H9 (cell line): Measurements from ENCODE around the gene POLA1. TPM values are rescaled to one million over a fixed set of nuclear protein-coding genes. Genes with fewer than 3 reads are reported as not detected.

Source experiments
- DNase-seq: peaks from one replicate; pipeline ENCODE4 v3.0.0-alpha.2; 2017
- H2AFZ ChIP-seq: one replicate; pipeline ENCODE4 v1.6.1; 2013; ENCODE audit warnings: mild to moderate bottlenecking, low read length, control low read depth, moderate library complexity
- H2AK5ac ChIP-seq: 2 replicates; pipeline ENCODE4 v1.6.1; 2013; ENCODE audit warnings: low read length, control low read depth, mixed read lengths; ENCODE audit not compliant: insufficient read length
- H2BK120ac ChIP-seq: one replicate; pipeline ENCODE4 v1.6.1; 2013; ENCODE audit warnings: low read depth, mild to moderate bottlenecking, low read length, control low read depth, inconsistent platforms; ENCODE audit not compliant: poor library complexity, severe bottlenecking
- H2BK12ac ChIP-seq: 2 replicates; pipeline ENCODE4 v1.6.1; 2013; ENCODE audit warnings: low read length, control low read depth, mixed read lengths, low read depth; ENCODE audit not compliant: insufficient read length
- H2BK15ac ChIP-seq: 2 replicates; pipeline ENCODE4 v1.6.1; 2013; ENCODE audit warnings: low read depth, low read length, control low read depth
- H2BK20ac ChIP-seq: one replicate; pipeline ENCODE4 v1.6.1; 2013; ENCODE audit warnings: low read depth, mild to moderate bottlenecking, low read length, control low read depth, inconsistent platforms; ENCODE audit not compliant: poor library complexity, severe bottlenecking
- H2BK5ac ChIP-seq: 2 replicates; pipeline ENCODE4 v1.6.1; 2013; ENCODE audit warnings: low read length, control low read depth, mixed read lengths; ENCODE audit not compliant: insufficient read length
- H3K14ac ChIP-seq: 2 replicates; pipeline ENCODE4 v1.6.1; 2013; ENCODE audit warnings: low read length, control low read depth; ENCODE audit not compliant: insufficient read depth
- H3K18ac ChIP-seq: 2 replicates; pipeline ENCODE4 v1.6.1; 2013; ENCODE audit warnings: low read depth, mild to moderate bottlenecking, mixed read lengths, low read length, control low read depth; ENCODE audit not compliant: insufficient read length
- H3K23ac ChIP-seq: 2 replicates; pipeline ENCODE4 v1.6.1; 2013; ENCODE audit warnings: low read length, control low read depth, mixed read lengths, low read depth; ENCODE audit not compliant: insufficient read length
- H3K23me2 ChIP-seq: 2 replicates; pipeline ENCODE4 v1.6.1; 2013; ENCODE audit warnings: low read depth, mild to moderate bottlenecking, mixed read lengths, low read length, control low read depth; ENCODE audit not compliant: insufficient read length, poor library complexity, severe bottlenecking
- H3K27ac ChIP-seq: 2 replicates; pipeline ENCODE4 v1.5.1; 2013; ENCODE audit warnings: low read length, control low read depth, mixed read lengths, low read depth; ENCODE audit not compliant: insufficient read length
- H3K27me3 ChIP-seq: 2 replicates; pipeline ENCODE4 v1.6.1; 2013; ENCODE audit warnings: low read length, control low read depth, inconsistent platforms; ENCODE audit not compliant: insufficient read depth
- H3K4ac ChIP-seq: 2 replicates; pipeline ENCODE4 v1.6.1; 2013; ENCODE audit warnings: low read depth, mild to moderate bottlenecking, control low read depth, inconsistent platforms, low read length, moderate library complexity
- H3K4me1 ChIP-seq: 2 replicates; pipeline ENCODE4 v1.6.1; 2013; ENCODE audit warnings: low read length, control low read depth, inconsistent platforms; ENCODE audit not compliant: insufficient read depth
- H3K4me2 ChIP-seq: 2 replicates; pipeline ENCODE4 v1.6.1; 2013; ENCODE audit warnings: low read length, control low read depth, mixed read lengths; ENCODE audit not compliant: insufficient read length, insufficient read depth
- H3K56ac ChIP-seq: 2 replicates; pipeline ENCODE4 v1.6.1; 2013; ENCODE audit warnings: low read depth, mild to moderate bottlenecking, mixed read lengths, low read length, control low read depth; ENCODE audit not compliant: insufficient read length
- H3K79me1 ChIP-seq: 2 replicates; pipeline ENCODE4 v1.6.1; 2013; ENCODE audit warnings: low read depth, mild to moderate bottlenecking, moderate library complexity, low read length, control low read depth, inconsistent platforms; ENCODE audit not compliant: insufficient read depth, poor library complexity, severe bottlenecking
- H3K79me2 ChIP-seq: 2 replicates; pipeline ENCODE4 v1.6.1; 2013; ENCODE audit warnings: low read length, control low read depth, inconsistent platforms; ENCODE audit not compliant: insufficient read depth
- H3K9ac ChIP-seq: 2 replicates; pipeline ENCODE4 v1.6.1; 2013; ENCODE audit warnings: low read length, control low read depth, mixed read lengths; ENCODE audit not compliant: insufficient read length; ENCODE audit errors: extremely low read depth
- H3K9me3 ChIP-seq: one replicate; pipeline ENCODE4 v1.6.1; 2013; ENCODE audit warnings: low read depth, low read length, inconsistent platforms; ENCODE audit not compliant: control insufficient read depth
- H3T11ph ChIP-seq: one replicate; pipeline ENCODE4 v1.6.1; 2013; ENCODE audit warnings: mild to moderate bottlenecking, low read length, control low read depth, inconsistent platforms
- H4K20me1 ChIP-seq: one replicate; pipeline ENCODE4 v1.6.1; 2013; ENCODE audit not compliant: control insufficient read depth, insufficient read length, insufficient read depth
- H4K5ac ChIP-seq: 2 replicates; pipeline ENCODE4 v1.6.1; 2013; ENCODE audit warnings: low read depth, mild to moderate bottlenecking, mixed read lengths, low read length, control low read depth; ENCODE audit not compliant: insufficient read length
- H4K8ac ChIP-seq: replicated peaks from 2 replicates; pipeline ENCODE4 v1.6.1; 2013; ENCODE audit warnings: low read length, control low read depth, mixed read lengths, low read depth; ENCODE audit not compliant: insufficient read length
- H4K91ac ChIP-seq: 2 replicates; pipeline ENCODE4 v1.6.1; 2013; ENCODE audit warnings: low read depth, mild to moderate bottlenecking, moderate library complexity, mixed read lengths, low read length, control low read depth; ENCODE audit not compliant: insufficient read length
- H3K27ac Mint-ChIP-seq, 3 experiments: 2 replicates in 2 of 3; 3 replicates in 1 of 3; pipeline ENCODE4 v1.8.0; 2020 to 2021; ENCODE audit warnings: mixed read lengths in 3 of 3, mild to moderate bottlenecking in 1 of 3, moderate library complexity in 1 of 3
- H3K27me3 Mint-ChIP-seq: 2 replicates; pipeline ENCODE4 v1.8.0; 2021; ENCODE audit warnings: low read depth, mild to moderate bottlenecking, moderate library complexity, mixed read lengths
- H3K36me3 Mint-ChIP-seq, 3 experiments: 2 replicates in 2 of 3; 3 replicates in 1 of 3; pipeline ENCODE4 v1.8.0; 2020 to 2021; ENCODE audit warnings: low read depth in 3 of 3, mixed read lengths in 3 of 3; ENCODE audit not compliant: insufficient read depth in 1 of 3
- H3K4me1 Mint-ChIP-seq, 2 experiments: 2 replicates each; pipeline ENCODE4 v1.8.0; 2020; ENCODE audit warnings: mixed read lengths in 2 of 2
- H3K4me3 Mint-ChIP-seq, 2 experiments: 2 replicates in 1 of 2; 3 replicates in 1 of 2; pipeline ENCODE4 v1.8.0; 2020 to 2021; ENCODE audit warnings: mild to moderate bottlenecking in 2 of 2, mixed read lengths in 2 of 2, moderate library complexity in 1 of 2
- H3K9me3 Mint-ChIP-seq, 2 experiments: 2 replicates in 1 of 2; 3 replicates in 1 of 2; pipeline ENCODE4 v1.8.0; 2020; ENCODE audit warnings: mild to moderate bottlenecking in 2 of 2, mixed read lengths in 2 of 2, moderate library complexity in 1 of 2
- WGBS: extraction: QIAGEN DNeasy Blood & Tissue Kit; methylation state at CpG from one replicate; pipeline ENCODE4 v1.1.7; 2013; ENCODE audit warnings: missing lambda C conversion rate, low lambda C conversion rate, mixed read lengths; ENCODE audit not compliant: insufficient read length; ENCODE audit errors: extremely low coverage; 5-methylcytosine and 5-hydroxymethylcytosine counted together
- total RNA-seq: library from RNA; stranded (reverse); gene quantifications from 2 replicates; pipeline ENCODE4 v1.2.1, GENCODE V29; 2021
- TF ChIP-seq, protein P1 (sequence below): fragments of 200-600 bp; sonication (generic); conservative IDR thresholded peaks from 3 replicates; pipeline ENCODE4 v1.8.0; 2021; ENCODE audit warnings: antibody characterized with exemption, mild to moderate bottlenecking

The POLA1 gene
- total RNA-seq, 1 experiment from 2014 or later = 60.2 TPM

DNA sequence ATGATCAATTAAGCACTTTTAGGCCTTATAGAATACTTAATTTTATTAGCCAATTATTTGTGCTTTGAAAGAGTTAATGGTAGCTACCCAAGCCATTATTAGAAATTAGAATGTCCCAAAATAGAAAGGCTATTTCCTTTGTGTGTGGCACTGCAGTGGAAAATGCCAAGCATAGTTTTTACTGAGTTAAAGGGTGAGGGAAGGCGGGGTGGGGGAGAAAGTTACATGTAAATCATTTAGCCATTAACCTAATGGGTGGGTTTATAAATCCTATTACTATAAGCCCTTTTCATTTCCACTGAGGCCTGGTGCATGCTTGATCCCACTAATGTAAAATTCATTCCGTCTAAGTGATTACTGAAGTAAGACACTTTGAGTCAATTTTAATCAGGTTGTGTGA, 105.8 kb downstream of the POLA1 start:
- no peak overlapping the region for H3K23ac ChIP-seq
- no peaks in the 10 kb centered on the region for H3K79me1 ChIP-seq
- no peak overlapping the region for H2AFZ ChIP-seq
- no peak overlapping the region for H2BK120ac ChIP-seq
- no peaks in the 10 kb centered on the region for H3K27me3 ChIP-seq
- H3K9ac ChIP-seq = no peak overlapping the region
- H2BK5ac ChIP-seq = no peak overlapping the region
- Mint-ChIP-seq H3K27ac (no peak overlapping the region), H3K36me3 (peaks cover 20 to 31% (median 22%) of the 10 kb centered on the region in 3 experiments; a peak in 6 of 7 replicates), H3K9me3 (no peaks in the 10 kb centered on the region), H3K4me1 (peaks cover 0 to 3% of the 10 kb centered on the region in 2 experiments; a peak in 1 of 4 replicates), H3K27me3 (no peaks in the 10 kb centered on the region), H3K4me3 (no peak overlapping the region)
- no peak overlapping the region for H3K4ac ChIP-seq
- H2BK12ac ChIP-seq = no peak overlapping the region
- TF ChIP-seq, protein P1, sequence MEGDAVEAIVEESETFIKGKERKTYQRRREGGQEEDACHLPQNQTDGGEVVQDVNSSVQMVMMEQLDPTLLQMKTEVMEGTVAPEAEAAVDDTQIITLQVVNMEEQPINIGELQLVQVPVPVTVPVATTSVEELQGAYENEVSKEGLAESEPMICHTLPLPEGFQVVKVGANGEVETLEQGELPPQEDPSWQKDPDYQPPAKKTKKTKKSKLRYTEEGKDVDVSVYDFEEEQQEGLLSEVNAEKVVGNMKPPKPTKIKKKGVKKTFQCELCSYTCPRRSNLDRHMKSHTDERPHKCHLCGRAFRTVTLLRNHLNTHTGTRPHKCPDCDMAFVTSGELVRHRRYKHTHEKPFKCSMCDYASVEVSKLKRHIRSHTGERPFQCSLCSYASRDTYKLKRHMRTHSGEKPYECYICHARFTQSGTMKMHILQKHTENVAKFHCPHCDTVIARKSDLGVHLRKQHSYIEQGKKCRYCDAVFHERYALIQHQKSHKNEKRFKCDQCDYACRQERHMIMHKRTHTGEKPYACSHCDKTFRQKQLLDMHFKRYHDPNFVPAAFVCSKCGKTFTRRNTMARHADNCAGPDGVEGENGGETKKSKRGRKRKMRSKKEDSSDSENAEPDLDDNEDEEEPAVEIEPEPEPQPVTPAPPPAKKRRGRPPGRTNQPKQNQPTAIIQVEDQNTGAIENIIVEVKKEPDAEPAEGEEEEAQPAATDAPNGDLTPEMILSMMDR = no peak
- H3K18ac ChIP-seq = no peak overlapping the region
- H3K56ac ChIP-seq = no peak overlapping the region
- WGBS = no CpG with 5 or more reads among the region's 2 CpGs
- no peaks in the 10 kb centered on the region for H3K79me2 ChIP-seq
- no peaks in the 10 kb centered on the region for H3K23me2 ChIP-seq
- no peak overlapping the region for H4K91ac ChIP-seq
- no peak overlapping the region for H3T11ph ChIP-seq
- H3K4me2 ChIP-seq = no peak overlapping the region
- no peak overlapping the region for H2AK5ac ChIP-seq
- H2BK15ac ChIP-seq = no peak overlapping the region
- no peak overlapping the region for H4K5ac ChIP-seq
- no peak for DNase-seq
- no peak overlapping the region for H3K14ac ChIP-seq
- H4K8ac ChIP-seq = no peak overlapping the region
- no peaks in the 10 kb centered on the region for H4K20me1 ChIP-seq
- H3K4me1 ChIP-seq = 0 out of 2 replicates have a peak, but pooled peaks cover 3% of the 10 kb centered on the region
- H3K9me3 ChIP-seq = no peaks in the 10 kb centered on the region
- H3K27ac ChIP-seq = no peak overlapping the region
- no peak overlapping the region for H2BK20ac ChIP-seq
